Cardiac muscle cell (in vitro differentiated cells and primary cell): ENCODE measurements around the gene TTC4. TPM values are rescaled to one million over a fixed set of nuclear protein-coding genes. Genes with fewer than 3 reads are reported as not detected.
A peak's percentile ranks its signal among the peaks of the same experiment; 100 is the strongest.

ENCODE experiments used
- DNase-seq, 2 donors: peaks; one replicate each; pipeline versions ENCODE4 v3.0.0 to v3.0.0-alpha.2; 2010 to 2017; ENCODE audit warnings: low read depth in 1 of 2, low spot score in 1 of 2
- H3K27ac ChIP-seq: fragments of 200-600 bp; sonication (generic); 2 replicates; pipeline ENCODE4 v1.5.1; 2016
- H3K27me3 ChIP-seq: fragments of 200-600 bp; sonication (generic); 2 replicates; pipeline ENCODE4 v1.6.0; 2016; ENCODE audit warnings: control low read depth
- H3K36me3 ChIP-seq: fragments of 200-600 bp; sonication (generic); 2 replicates; pipeline ENCODE4 v1.5.1; 2016; ENCODE audit warnings: control low read depth
- H3K4me1 ChIP-seq: fragments of 200-600 bp; sonication (generic); 2 replicates; pipeline ENCODE4 v1.8.1; 2017; ENCODE audit warnings: low read depth, mild to moderate bottlenecking, mixed run types
- H3K4me3 ChIP-seq: fragments of 200-600 bp; sonication (generic); 2 replicates; pipeline ENCODE4 v1.5.1; 2016; ENCODE audit warnings: mild to moderate bottlenecking
- H3K9me3 ChIP-seq: fragments of 200-600 bp; sonication (generic); 2 replicates; pipeline ENCODE4 v1.5.1; 2017; ENCODE audit warnings: low read depth, mild to moderate bottlenecking, control low read depth
- CTCF ChIP-seq: IDR thresholded peaks from 2 replicates; pipeline ENCODE4 v1.5.1; 2012; ENCODE audit warnings: low read depth, mild to moderate bottlenecking, low read length
- polyA plus RNA-seq: library from polyadenylated mRNA; unstranded; fragments of >200 nt; fragmentation: Nextera tagmentation; extraction: Ambion mirVana; gene quantifications from 2 replicates; pipeline ENCODE4 v1.2.1, GENCODE V29; 2016
- total RNA-seq: library from RNA; depleted of rRNA; stranded (reverse); fragments of >200 nt; gene quantifications from 2 replicates; pipeline ENCODE4 v1.2.3, GENCODE V29; 2016

TTC4 gene
- total and polyA plus RNA-seq, 2 experiments from 2014 or later: 19.8 to 23.5 TPM

- no peak overlapping the region for H3K27ac ChIP-seq
- peak; percentile 22 to 47 for DNase-seq
- no peak overlapping the region for H3K4me3 ChIP-seq
- no peaks in the 10 kb centered on the region for H3K9me3 ChIP-seq
- TF ChIP-seq CTCF: peak; percentile 74
- H3K27me3 ChIP-seq: no peaks in the 10 kb centered on the region
- H3K4me1 ChIP-seq: no peaks in the 10 kb centered on the region
- H3K36me3 ChIP-seq: no peaks in the 10 kb centered on the region
Measured at GRCh38 chr1:54791880-54792522, 76.3 kb downstream of the TTC4 start.

Other genes with a start within 250 kb of the TTC4 start
- gene ACOT11, start 167.6 kb upstream of the TTC4 start, total RNA-seq: 16.9 and 33.4 TPM in 2 replicates
- 23.8 and 24.2 TPM in 2 replicates for gene ACOT11, start 167.6 kb upstream of the TTC4 start, polyA plus RNA-seq
- 0.07 and 0.21 TPM in 2 replicates for gene FAM151A, start 92.3 kb upstream of the TTC4 start, total RNA-seq
- 0.18 and 0.32 TPM in 2 replicates for gene FAM151A, start 92.3 kb upstream of the TTC4 start, polyA plus RNA-seq
- 9.4 and 22.4 TPM in 2 replicates for gene MROH7, start 74.1 kb upstream of the TTC4 start, total RNA-seq
- 7.0 and 10.0 TPM in 2 replicates for gene MROH7, start 74.1 kb upstream of the TTC4 start, polyA plus RNA-seq
- gene PARS2, start 48.7 kb downstream of the TTC4 start, total RNA-seq: 11.9 and 12.0 TPM in 2 replicates
- gene PARS2, start 48.7 kb downstream of the TTC4 start, polyA plus RNA-seq: 15.5 and 17.7 TPM in 2 replicates
- gene TTC22, start 85.5 kb downstream of the TTC4 start, total RNA-seq: 0.04 TPM in 1 of 2 replicates, not detected in the other
- gene TTC22, start 85.5 kb downstream of the TTC4 start, polyA plus RNA-seq: not detected in 2 replicates
- gene DHCR24, start 171.3 kb downstream of the TTC4 start, total RNA-seq: 144 and 317 TPM in 2 replicates
- gene DHCR24, start 171.3 kb downstream of the TTC4 start, polyA plus RNA-seq: 59.8 and 181 TPM in 2 replicates